Measurements from ENCODE around the gene ACYP2.

- no peak for TF ChIP-seq POLR2AphosphoS5 (IDR thresholded peaks at IDR 0.05; ENCODE audit: borderline replicate concordance, low read depth, low read length)
- TF ChIP-seq EZH2 (IDR thresholded peaks at IDR 0.05), result no peak
Measured at GRCh38 chr2:54196646-54197045, 81.2 kb downstream of the ACYP2 start.

Data from SK-N-MC (cell line).